Measurements from ENCODE around the gene GMPPA. TPM values are rescaled to one million over a fixed set of nuclear protein-coding genes. Genes with fewer than 3 reads are reported as not detected.
A peak's percentile ranks its signal among the peaks of the same experiment; 100 is the strongest.

Gene GMPPA
- total and polyA plus RNA-seq, 2 donors (not counting 1 experiment from before 2014, with no cell fraction given) = 38.3 to 59.7 TPM

GRCh38 chr2:219513787-219514186 is 15.1 kb downstream of the GMPPA start:
- Histone ChIP-seq H3K4me1 (ENCODE audit: control insufficient read depth, extremely low read depth, insufficient read depth, low read length) (no peaks in the 10 kb centered on the region), H3K9ac (ENCODE audit: insufficient read depth, low read length) (no peak overlapping the region), H3K36me3 (ENCODE audit: control insufficient read depth, insufficient read depth, low read length) (no peaks in the 10 kb centered on the region), H2AFZ (ENCODE audit: low read length) (no peak overlapping the region), H3K79me2 (ENCODE audit: control insufficient read depth, insufficient read depth, low read length) (no peaks in the 10 kb centered on the region), H4K20me1 (ENCODE audit: control insufficient read depth, extremely low read depth, insufficient read depth, low read length) (no peaks in the 10 kb centered on the region), H3K27me3 (ENCODE audit: control insufficient read depth, insufficient read depth, low read length) (peaks cover 59% of the 10 kb centered on the region), H3K4me3 (replicated peaks in 1 of 4; ENCODE audit: control extremely low read depth in 1 of 4, insufficient read depth in 1 of 4, low read depth in 3 of 4, low read length in 4 of 4) (no peak overlapping the region), H3K27ac (ENCODE audit: insufficient read depth, low read length) (no peak overlapping the region), H3K4me2 (ENCODE audit: extremely low read depth, insufficient read depth, low read length) (no peak overlapping the region), H3K9me3 (ENCODE audit: control insufficient read depth, insufficient read depth, low read depth, low read length) (no peaks in the 10 kb centered on the region)
- TF ChIP-seq EZH2 (IDR thresholded peaks at IDR 0.05; ENCODE audit: low read length, missing control alignments) (no peak), CTCF (conservative IDR thresholded peaks at IDR 0.05 in 1 of 2, IDR thresholded peaks at IDR 0.05 in 1 of 2; ENCODE audit: low read depth in 1 of 2, low read length in 2 of 2) (no peak)
- no peak for DNase-seq (ENCODE audit: low read depth in 2 of 2)

- Histone ChIP-seq H4K20me1 (ENCODE audit: control insufficient read depth, extremely low read depth, insufficient read depth, low read length) (no peaks in the 10 kb centered on the region), H2AFZ (ENCODE audit: low read length) (no peak within 1 kb of the TSS), H3K4me2 (ENCODE audit: extremely low read depth, insufficient read depth, low read length) (no peak within 1 kb of the TSS), H3K79me2 (ENCODE audit: control insufficient read depth, insufficient read depth, low read length) (no peaks in the 10 kb centered on the region), H3K4me1 (ENCODE audit: control insufficient read depth, extremely low read depth, insufficient read depth, low read length) (no peaks in the 10 kb centered on the region), H3K27me3 (ENCODE audit: control insufficient read depth, insufficient read depth, low read length) (peaks cover 59% of the 10 kb centered on the region), H3K4me3 (replicated peaks in 1 of 4; ENCODE audit: control extremely low read depth in 1 of 4, insufficient read depth in 1 of 4, low read depth in 3 of 4, low read length in 4 of 4) (no peak within 1 kb of the TSS), H3K27ac (ENCODE audit: insufficient read depth, low read length) (no peak within 1 kb of the TSS), H3K9ac (ENCODE audit: insufficient read depth, low read length) (no peak within 1 kb of the TSS), H3K36me3 (ENCODE audit: control insufficient read depth, insufficient read depth, low read length) (no peaks in the 10 kb centered on the region), H3K9me3 (ENCODE audit: control insufficient read depth, insufficient read depth, low read depth, low read length) (no peaks in the 10 kb centered on the region)
- TF ChIP-seq EZH2 (IDR thresholded peaks at IDR 0.05; ENCODE audit: low read length, missing control alignments) (peak; percentile 91), CTCF (conservative IDR thresholded peaks at IDR 0.05 in 1 of 2, IDR thresholded peaks at IDR 0.05 in 1 of 2; ENCODE audit: low read depth in 1 of 2, low read length in 2 of 2) (no peak)
- no peak for DNase-seq (ENCODE audit: low read depth in 2 of 2)
Measured at GRCh38 chr2:219514196-219514761, 15.6 kb downstream of the GMPPA start, which contains the start of gene ASIC4. TSS of gene ASIC4 (plus strand) at chr2:219514482. CDS start at chr2:219514725, 243 bp downstream.

- H3K4me2 ChIP-seq (ENCODE audit: extremely low read depth, insufficient read depth, low read length) = no peak overlapping the region
Measured at GRCh38 chr2:219514836-219515235, 16.1 kb downstream of the GMPPA start.

More at GRCh38 chr2:219514836-219515235, 16.1 kb downstream of the GMPPA start:
- Histone ChIP-seq H3K4me1 (ENCODE audit: control insufficient read depth, extremely low read depth, insufficient read depth, low read length) (no peaks in the 10 kb centered on the region), H4K20me1 (ENCODE audit: control insufficient read depth, extremely low read depth, insufficient read depth, low read length) (no peaks in the 10 kb centered on the region), H3K36me3 (ENCODE audit: control insufficient read depth, insufficient read depth, low read length) (no peaks in the 10 kb centered on the region), H3K9ac (ENCODE audit: insufficient read depth, low read length) (no peak overlapping the region), H3K9me3 (ENCODE audit: control insufficient read depth, insufficient read depth, low read depth, low read length) (no peaks in the 10 kb centered on the region), H3K79me2 (ENCODE audit: control insufficient read depth, insufficient read depth, low read length) (no peaks in the 10 kb centered on the region), H2AFZ (ENCODE audit: low read length) (no peak overlapping the region), H3K4me3 (replicated peaks in 1 of 4; ENCODE audit: control extremely low read depth in 1 of 4, insufficient read depth in 1 of 4, low read depth in 3 of 4, low read length in 4 of 4) (no peak overlapping the region), H3K27ac (ENCODE audit: insufficient read depth, low read length) (no peak overlapping the region), H3K27me3 (ENCODE audit: control insufficient read depth, insufficient read depth, low read length) (peaks cover 59% of the 10 kb centered on the region)
- TF ChIP-seq CTCF (conservative IDR thresholded peaks at IDR 0.05 in 1 of 2, IDR thresholded peaks at IDR 0.05 in 1 of 2; ENCODE audit: low read depth in 1 of 2, low read length in 2 of 2) (no peak), EZH2 (IDR thresholded peaks at IDR 0.05; ENCODE audit: low read length, missing control alignments) (no peak)
- no peak for DNase-seq (ENCODE audit: low read depth in 2 of 2)

Data from fibroblast of lung (primary cell).